ENCODE results near the gene GSDMA.

DNA sequence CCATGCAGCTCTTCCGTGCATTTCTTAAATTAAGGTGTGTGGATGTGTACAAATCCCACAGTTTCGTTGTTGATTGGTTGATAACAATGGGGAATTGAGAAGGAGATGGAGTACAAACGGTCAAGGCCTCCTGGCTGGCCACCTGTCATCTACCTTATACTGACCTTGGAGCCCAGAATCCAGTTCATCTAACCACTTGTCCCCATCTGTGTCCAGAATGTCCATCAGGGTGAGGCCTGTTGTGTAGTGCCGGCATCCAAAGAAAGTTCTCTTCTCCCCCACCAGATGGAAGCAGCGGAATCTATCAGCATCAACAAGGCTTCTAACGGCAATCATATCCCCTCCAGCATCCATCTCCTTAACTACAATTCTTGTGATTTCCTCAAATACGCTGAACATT lies 45.9 kb upstream of the GSDMA start:
- no peak for TF ChIP-seq EZH2phosphoT487 (IDR thresholded peaks at IDR 0.05; ENCODE audit: borderline replicate concordance, low read depth, low read length)
- TF ChIP-seq, protein P1, sequence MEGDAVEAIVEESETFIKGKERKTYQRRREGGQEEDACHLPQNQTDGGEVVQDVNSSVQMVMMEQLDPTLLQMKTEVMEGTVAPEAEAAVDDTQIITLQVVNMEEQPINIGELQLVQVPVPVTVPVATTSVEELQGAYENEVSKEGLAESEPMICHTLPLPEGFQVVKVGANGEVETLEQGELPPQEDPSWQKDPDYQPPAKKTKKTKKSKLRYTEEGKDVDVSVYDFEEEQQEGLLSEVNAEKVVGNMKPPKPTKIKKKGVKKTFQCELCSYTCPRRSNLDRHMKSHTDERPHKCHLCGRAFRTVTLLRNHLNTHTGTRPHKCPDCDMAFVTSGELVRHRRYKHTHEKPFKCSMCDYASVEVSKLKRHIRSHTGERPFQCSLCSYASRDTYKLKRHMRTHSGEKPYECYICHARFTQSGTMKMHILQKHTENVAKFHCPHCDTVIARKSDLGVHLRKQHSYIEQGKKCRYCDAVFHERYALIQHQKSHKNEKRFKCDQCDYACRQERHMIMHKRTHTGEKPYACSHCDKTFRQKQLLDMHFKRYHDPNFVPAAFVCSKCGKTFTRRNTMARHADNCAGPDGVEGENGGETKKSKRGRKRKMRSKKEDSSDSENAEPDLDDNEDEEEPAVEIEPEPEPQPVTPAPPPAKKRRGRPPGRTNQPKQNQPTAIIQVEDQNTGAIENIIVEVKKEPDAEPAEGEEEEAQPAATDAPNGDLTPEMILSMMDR (conservative IDR thresholded peaks at IDR 0.05; ENCODE audit: low read length), result no peak

All from OCI-LY7 (cell line).